Stimulated activated CD4-positive, alpha-beta T cell treated with anti-CD3 and anti-CD28 coated beads, Interleukin-1b, Interleukin-23, amount 100 ng/mL, for 48 hours (primary cell): ENCODE results near the gene ATN1.
A peak's percentile ranks its signal among the peaks of the same experiment; 100 is the strongest.

Experiments
- DNase-seq: peaks from one replicate; pipeline ENCODE4 v3.0.0-alpha.2; 2020

Gene ATN1

GRCh38 chr12:6928022-6928702, 403 bp downstream of the ATN1 start:
- DNase-seq, result no peak

DNA sequence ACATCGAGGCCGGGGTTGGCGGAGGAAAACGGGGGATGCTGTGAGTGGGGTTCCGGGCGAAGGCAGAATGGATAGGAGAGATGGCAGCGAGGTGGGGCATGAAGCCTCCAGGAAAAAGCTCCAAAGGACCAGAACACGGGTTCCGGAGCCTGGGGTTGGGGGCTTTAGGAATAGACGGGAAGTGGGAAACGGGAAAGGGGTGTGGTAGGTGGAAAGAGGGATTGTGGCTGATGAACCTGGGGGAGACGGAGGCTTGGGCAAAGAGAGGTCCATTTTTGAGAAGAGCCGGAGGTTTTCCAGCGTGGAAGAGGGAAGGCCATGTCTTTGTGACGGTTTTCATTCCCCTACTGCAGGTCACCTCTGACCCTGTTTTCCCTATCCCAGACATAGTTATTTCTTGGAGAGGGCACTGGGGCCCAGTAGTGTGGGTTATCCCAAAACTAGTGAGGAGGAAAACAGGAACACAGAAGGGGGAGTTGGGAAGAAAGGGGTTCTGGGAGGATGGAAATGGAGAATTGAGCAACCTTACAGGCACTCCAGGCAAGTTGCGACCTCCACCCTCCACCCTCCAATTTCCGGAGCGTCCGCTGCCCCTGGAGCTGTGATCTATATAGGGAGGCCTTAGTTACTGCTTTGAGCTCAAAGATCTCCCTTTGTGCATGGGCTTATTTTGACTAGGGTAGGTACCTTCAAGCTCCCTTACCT, 1.1 kb downstream of the ATN1 start:
- DNase-seq, result no peak

GRCh38 chr12:6929466-6930452, 2.0 kb downstream of the ATN1 start:
- no peak for DNase-seq

DNA sequence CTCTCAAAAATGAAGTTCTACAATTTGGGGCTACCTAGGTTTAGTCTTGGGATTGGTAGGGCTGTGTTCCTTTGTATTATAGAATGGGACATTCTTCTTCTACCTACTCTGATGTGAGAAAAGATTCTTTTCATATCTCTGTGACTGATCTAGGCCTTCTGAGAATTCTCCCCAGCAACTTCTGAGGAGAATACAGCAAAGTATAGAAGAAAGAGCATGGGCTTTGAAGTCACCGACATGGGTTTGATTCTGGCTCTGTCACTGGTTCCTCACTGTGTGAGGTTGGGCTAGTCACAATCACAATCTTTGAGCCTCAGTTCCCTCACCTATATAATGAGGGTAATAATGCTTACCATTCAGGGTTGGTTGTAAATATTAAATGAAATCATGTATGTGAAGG, 5.0 kb downstream of the ATN1 start:
- no peak for DNase-seq

GRCh38 chr12:6934110-6934509, 6.4 kb downstream of the ATN1 start:
- DNase-seq, result no peak

DNA sequence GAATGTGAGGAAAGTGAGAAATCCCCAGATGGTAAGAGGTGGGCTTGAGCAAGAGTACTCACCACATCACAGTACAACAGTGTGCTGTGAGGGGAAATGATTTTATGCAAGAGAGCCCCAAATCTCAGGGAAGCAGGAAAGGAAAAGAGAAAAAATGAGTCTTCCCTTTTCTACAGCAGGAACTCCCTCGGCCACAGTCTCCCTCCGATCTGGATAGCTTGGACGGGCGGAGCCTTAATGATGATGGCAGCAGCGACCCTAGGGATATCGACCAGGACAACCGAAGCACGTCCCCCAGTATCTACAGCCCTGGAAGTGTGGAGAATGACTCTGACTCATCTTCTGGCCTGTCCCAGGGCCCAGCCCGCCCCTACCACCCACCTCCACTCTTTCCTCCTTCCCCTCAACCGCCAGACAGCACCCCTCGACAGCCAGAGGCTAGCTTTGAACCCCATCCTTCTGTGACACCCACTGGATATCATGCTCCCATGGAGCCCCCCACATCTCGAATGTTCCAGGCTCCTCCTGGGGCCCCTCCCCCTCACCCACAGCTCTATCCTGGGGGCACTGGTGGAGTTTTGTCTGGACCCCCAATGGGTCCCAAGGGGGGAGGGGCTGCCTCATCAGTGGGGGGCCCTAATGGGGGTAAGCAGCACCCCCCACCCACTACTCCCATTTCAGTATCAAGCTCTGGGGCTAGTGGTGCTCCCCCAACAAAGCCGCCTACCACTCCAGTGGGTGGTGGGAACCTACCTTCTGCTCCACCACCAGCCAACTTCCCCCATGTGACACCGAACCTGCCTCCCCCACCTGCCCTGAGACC, 7.8 kb downstream of the ATN1 start:
- no peak for DNase-seq

DNA sequence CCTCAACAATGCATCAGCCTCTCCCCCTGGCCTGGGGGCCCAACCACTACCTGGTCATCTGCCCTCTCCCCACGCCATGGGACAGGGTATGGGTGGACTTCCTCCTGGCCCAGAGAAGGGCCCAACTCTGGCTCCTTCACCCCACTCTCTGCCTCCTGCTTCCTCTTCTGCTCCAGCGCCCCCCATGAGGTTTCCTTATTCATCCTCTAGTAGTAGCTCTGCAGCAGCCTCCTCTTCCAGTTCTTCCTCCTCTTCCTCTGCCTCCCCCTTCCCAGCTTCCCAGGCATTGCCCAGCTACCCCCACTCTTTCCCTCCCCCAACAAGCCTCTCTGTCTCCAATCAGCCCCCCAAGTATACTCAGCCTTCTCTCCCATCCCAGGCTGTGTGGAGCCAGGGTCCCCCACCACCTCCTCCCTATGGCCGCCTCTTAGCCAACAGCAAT, 8.5 kb downstream of the ATN1 start:
- no peak for DNase-seq

DNA sequence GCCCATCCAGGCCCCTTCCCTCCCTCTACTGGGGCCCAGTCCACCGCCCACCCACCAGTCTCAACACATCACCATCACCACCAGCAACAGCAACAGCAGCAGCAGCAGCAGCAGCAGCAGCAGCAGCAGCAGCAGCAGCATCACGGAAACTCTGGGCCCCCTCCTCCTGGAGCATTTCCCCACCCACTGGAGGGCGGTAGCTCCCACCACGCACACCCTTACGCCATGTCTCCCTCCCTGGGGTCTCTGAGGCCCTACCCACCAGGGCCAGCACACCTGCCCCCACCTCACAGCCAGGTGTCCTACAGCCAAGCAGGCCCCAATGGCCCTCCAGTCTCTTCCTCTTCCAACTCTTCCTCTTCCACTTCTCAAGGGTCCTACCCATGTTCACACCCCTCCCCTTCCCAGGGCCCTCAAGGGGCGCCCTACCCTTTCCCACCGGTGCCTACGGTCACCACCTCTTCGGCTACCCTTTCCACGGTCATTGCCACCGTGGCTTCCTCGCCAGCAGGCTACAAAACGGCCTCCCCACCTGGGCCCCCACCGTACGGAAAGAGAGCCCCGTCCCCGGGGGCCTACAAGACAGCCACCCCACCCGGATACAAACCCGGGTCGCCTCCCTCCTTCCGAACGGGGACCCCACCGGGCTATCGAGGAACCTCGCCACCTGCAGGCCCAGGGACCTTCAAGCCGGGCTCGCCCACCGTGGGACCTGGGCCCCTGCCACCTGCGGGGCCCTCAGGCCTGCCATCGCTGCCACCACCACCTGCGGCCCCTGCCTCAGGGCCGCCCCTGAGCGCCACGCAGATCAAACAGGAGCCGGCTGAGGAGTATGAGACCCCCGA, 9.1 kb downstream of the ATN1 start:
- peak; percentile 67 for DNase-seq

DNA sequence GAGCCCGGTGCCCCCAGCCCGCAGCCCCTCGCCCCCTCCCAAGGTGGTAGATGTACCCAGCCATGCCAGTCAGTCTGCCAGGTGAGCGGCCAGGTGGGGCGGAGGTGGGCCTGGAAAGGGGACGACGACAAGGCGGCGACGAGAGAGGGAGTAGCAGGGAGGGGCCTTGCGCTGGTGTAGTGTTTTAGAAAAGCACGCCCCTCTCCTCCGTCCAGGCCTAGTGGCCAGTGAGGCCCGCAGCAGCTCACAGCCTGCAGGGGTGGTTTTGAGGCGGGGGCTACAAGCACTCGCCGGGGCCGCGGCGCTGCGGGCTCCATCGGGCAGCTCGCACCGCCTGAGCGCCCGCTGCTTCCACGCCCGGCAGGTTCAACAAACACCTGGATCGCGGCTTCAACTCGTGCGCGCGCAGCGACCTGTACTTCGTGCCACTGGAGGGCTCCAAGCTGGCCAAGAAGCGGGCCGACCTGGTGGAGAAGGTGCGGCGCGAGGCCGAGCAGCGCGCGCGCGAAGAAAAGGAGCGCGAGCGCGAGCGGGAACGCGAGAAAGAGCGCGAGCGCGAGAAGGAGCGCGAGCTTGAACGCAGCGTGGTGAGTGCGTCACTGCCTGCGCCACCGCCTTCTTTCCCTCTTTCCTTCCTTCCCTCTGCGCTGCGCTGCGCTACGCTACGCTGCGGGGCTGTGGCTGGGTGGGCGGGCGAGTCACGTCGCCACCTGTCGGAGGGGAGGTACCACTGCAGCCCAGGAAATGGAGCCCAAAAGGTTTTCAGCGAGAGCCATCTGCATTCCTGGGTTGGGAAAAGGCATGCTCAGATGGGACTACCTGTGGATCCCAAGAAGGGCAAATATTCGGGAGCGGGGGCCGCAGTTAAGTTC, 10.0 kb downstream of the ATN1 start:
- peak; percentile 95 for DNase-seq

GRCh38 chr12:6938353-6939190, 10.8 kb downstream of the ATN1 start:
- no peak for DNase-seq

DNA sequence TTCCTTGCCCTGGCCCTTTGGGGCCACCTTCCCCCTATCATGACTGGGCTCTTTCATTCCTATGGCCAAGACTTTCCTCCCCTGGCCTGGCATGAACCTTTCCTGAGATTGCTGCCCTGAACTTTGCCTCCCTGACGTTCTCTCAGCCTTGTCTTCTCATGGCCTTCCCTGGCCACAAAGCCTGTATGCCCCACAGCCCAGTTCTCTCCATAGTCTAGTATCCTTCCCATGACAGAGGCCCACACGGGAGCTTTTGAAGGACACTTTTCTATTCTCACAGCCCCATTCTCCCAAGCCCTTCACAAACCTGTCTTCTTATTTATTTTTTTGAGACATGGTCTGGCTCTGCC, 11.4 kb downstream of the ATN1 start:
- DNase-seq, result no peak

DNA sequence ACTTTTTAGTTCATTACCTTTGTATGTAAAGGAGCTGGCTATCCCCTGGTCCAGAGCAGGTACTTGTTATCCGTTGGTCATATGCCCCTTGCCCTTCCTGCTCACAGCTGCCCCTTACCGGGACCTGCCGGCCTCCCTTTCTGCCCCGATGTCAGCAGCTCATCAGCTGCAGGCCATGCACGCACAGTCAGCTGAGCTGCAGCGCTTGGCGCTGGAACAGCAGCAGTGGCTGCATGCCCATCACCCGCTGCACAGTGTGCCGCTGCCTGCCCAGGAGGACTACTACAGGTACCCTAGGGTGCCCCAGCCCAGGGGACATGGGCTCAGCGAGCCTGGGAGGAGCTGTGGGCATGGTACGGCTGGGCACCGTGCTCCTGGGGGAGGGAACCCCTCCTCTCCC, 13.5 kb downstream of the ATN1 start:
- DNase-seq, result no peak

GRCh38 chr12:6941782-6942181, 14.0 kb downstream of the ATN1 start:
- DNase-seq, result no peak

- no peak for DNase-seq
These were observed 14.5 kb downstream of the ATN1 start for GRCh38 chr12:6942331-6942665.

GRCh38 chr12:6943389-6943721, 15.6 kb downstream of the ATN1 start:
- peak; percentile 79 for DNase-seq

DNA sequence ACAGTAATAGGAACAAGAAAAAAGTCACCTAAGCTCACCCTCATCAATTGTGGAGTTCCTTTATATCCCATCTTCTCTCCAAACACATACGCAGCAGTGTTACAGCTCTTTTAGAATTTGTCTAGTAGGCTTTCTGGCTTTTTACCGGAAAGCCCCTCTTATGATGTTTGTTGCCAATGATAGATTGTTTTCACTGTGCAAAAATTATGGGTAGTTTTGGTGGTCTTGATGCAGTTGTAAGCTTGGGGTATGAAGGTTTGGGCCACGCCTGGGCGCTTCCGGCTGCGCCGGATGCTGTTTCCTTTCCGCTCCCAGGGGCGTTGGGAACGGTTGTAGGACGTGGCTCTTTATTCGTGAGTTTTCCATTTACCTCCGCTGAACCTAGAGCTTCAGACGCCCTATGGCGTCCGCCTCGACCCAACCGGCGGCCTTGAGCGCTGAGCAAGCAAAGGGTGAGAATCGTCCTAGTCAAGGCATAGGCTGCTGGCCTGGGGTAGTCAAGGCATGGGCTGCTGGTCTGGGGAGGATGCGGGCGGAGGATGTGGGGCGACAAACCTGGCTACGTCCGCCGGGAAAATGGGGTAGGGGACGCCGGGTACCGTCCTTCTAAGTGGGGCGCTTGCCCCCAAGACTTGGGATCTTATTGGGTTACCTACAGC, 16.1 kb downstream of the ATN1 start, which contains the start of the genes C12orf57 and RNU7-1:
TSS of gene C12orf57 (plus strand) at position 301 of the 659 bp plus-strand sequence. CDS start at position 401, 100 bp downstream.
TSS of gene RNU7-1 (plus strand) at position 95 of the 659 bp plus-strand sequence.
- peak; percentile 90 for DNase-seq

DNA sequence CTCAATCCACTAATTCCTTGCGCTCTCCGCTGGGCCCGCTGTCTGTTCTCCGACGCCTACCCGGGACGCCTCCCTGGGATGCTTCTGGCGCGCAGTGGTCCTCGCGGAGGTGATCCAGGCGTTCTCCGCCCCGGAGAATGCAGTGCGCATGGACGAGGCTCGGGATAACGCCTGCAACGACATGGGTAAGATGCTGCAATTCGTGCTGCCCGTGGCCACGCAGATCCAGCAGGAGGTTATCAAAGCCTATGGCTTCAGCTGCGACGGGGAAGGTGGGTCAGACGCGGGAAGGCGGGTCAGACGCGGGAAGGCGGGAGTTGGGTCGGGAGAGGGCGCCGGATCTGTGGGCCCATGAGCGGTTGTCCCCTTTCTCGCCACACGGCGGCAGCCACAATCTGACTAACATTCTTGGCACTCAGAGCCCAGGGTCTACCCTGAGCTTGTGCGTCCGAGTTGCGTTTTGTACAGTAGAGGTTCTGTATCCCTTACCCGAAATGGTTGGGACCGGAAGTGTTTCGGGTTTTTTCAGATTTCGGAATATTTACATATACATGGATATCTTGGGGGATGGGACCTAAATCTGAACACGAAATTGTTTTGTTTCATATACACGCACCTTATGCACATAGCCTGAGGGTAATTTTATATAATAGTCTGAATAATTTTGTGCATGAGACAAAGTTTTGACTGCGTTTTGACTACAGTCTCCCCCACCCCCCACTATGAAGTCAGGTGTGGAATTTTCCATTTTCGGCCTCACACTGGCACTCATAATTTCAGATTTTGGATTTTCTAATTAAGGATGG, 16.8 kb downstream of the ATN1 start:
- DNase-seq, result peak; percentile 91

DNA sequence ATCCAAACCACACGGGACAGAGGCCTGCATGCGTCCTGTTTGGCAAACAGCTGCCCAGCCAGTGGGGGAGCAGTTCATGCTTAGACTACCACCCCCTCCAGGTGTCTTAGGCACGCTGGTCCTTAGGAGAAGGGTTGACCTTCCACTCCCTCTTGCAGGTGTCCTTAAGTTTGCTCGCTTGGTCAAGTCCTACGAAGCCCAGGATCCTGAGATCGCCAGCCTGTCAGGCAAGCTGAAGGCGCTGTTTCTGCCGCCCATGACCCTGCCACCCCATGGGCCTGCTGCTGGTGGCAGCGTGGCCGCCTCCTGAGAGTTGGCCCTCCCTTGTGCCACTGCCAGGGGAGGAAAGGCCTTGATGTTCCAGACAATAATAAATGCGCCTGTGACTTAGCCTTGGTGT, 17.9 kb downstream of the ATN1 start:
- no peak for DNase-seq
